ENCODE measurements around the gene NKG7. TPM values are rescaled to one million over a fixed set of nuclear protein-coding genes. Genes with fewer than 3 reads are reported as not detected.
A peak's percentile ranks its signal among the peaks of the same experiment; 100 is the strongest.

NKG7 gene
- total and polyA plus RNA-seq, 2 of the 13 experiments (the other 11 are each of a cell fraction or from before 2014, with no cell fraction given) = 0.40 TPM; not detected in 1

DNA sequence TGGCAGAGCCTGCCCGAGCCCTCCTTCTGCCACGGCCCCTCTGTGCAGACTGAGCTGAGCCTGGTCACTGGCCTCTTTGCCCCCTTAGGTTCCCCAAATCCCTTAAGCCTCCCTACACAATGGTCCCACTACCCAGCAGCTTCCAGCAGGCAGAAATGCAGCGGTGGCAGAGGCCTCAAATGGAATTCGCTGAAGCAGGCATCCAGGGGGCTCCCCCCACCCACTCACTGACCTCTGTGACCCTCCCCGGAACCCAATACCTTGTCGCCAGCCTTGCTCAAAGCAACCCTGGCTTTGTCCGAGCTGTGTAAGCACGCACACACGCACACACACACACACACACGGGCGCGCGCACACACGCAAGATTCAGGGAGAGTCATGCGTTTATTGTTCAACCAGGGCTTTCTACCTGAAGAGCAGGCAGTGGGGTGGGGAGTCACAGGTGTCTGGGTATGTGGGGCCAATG lies 15.5 kb upstream of the NKG7 start, which contains the start of gene LIM2 (continued):
- TF ChIP-seq, protein P1, sequence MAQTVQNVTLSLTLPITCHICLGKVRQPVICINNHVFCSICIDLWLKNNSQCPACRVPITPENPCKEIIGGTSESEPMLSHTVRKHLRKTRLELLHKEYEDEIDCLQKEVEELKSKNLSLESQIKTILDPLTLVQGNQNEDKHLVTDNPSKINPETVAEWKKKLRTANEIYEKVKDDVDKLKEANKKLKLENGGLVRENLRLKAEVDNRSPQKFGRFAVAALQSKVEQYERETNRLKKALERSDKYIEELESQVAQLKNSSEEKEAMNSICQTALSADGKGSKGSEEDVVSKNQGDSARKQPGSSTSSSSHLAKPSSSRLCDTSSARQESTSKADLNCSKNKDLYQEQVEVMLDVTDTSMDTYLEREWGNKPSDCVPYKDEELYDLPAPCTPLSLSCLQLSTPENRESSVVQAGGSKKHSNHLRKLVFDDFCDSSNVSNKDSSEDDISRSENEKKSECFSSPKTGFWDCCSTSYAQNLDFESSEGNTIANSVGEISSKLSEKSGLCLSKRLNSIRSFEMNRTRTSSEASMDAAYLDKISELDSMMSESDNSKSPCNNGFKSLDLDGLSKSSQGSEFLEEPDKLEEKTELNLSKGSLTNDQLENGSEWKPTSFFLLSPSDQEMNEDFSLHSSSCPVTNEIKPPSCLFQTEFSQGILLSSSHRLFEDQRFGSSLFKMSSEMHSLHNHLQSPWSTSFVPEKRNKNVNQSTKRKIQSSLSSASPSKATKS (CRISPR knock-in tag; IDR thresholded peaks at IDR 0.05) = no peak
- TF ChIP-seq CENPT (CRISPR knock-in tag; IDR thresholded peaks at IDR 0.05; ENCODE audit: low read depth) (no peak), ZNF234 (CRISPR knock-in tag; conservative IDR thresholded peaks at IDR 0.05) (no peak), PAWR (CRISPR knock-in tag; IDR thresholded peaks at IDR 0.05; ENCODE audit: borderline replicate concordance) (no peak), ELF1 (CRISPR knock-in tag; IDR thresholded peaks at IDR 0.05) (no peak), ELF3 (CRISPR knock-in tag; IDR thresholded peaks at IDR 0.05) (0 out of 2 replicates have a peak, but pooled peaks have one; percentile 21), GABPA (IDR thresholded peaks at IDR 0.05; ENCODE audit: low read depth, low read length) (no peak), GABPA (CRISPR knock-in tag; IDR thresholded peaks at IDR 0.05; ENCODE audit: low read depth) (peak; percentile 34; the same call in 1 of the 2 replicates), ADNP (CRISPR knock-in tag; IDR thresholded peaks at IDR 0.05) (no peak), IKZF1 (IDR thresholded peaks at IDR 0.05) (no peak), IRX3 (CRISPR knock-in tag; IDR thresholded peaks at IDR 0.05; ENCODE audit: borderline replicate concordance, low read depth) (no peak), SRSF9 (IDR thresholded peaks at IDR 0.05; ENCODE audit: borderline replicate concordance, insufficient read depth, low read depth, low read length, poor library complexity, severe bottlenecking) (no peak), MEF2D (CRISPR knock-in tag; IDR thresholded peaks at IDR 0.05) (no peak), PRPF4 (IDR thresholded peaks at IDR 0.05; ENCODE audit: low read depth, low read length, poor library complexity, severe bottlenecking) (no peak), ETV5 (CRISPR knock-in tag; IDR thresholded peaks at IDR 0.05; ENCODE audit: borderline replicate concordance) (peak; percentile 35; the same call in 1 of the 2 replicates), NR2F2 (IDR thresholded peaks at IDR 0.05; ENCODE audit: borderline replicate concordance, low read depth) (peak; percentile 50; the same call in 1 of the 2 replicates), SETDB1 (CRISPR knock-in tag; IDR thresholded peaks at IDR 0.05; ENCODE audit: borderline replicate concordance) (no peak), POGZ (CRISPR knock-in tag; IDR thresholded peaks at IDR 0.05) (0 out of 2 replicates have a peak, but pooled peaks have one; percentile 27), RXRB (CRISPR knock-in tag; IDR thresholded peaks at IDR 0.05; ENCODE audit: borderline replicate concordance) (0 out of 2 replicates have a peak, but pooled peaks have one; percentile 14)
- TF ChIP-seq, protein P2, sequence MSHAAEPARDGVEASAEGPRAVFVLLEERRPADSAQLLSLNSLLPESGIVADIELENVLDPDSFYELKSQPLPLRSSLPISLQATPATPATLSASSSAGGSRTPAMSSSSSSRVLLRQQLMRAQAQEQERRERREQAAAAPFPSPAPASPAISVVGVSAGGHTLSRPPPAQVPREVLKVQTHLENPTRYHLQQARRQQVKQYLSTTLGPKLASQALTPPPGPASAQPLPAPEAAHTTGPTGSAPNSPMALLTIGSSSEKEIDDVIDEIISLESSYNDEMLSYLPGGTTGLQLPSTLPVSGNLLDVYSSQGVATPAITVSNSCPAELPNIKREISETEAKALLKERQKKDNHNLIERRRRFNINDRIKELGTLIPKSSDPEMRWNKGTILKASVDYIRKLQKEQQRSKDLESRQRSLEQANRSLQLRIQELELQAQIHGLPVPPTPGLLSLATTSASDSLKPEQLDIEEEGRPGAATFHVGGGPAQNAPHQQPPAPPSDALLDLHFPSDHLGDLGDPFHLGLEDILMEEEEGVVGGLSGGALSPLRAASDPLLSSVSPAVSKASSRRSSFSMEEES (CRISPR knock-in tag; IDR thresholded peaks at IDR 0.05) = no peak
- TF ChIP-seq, protein P3, sequence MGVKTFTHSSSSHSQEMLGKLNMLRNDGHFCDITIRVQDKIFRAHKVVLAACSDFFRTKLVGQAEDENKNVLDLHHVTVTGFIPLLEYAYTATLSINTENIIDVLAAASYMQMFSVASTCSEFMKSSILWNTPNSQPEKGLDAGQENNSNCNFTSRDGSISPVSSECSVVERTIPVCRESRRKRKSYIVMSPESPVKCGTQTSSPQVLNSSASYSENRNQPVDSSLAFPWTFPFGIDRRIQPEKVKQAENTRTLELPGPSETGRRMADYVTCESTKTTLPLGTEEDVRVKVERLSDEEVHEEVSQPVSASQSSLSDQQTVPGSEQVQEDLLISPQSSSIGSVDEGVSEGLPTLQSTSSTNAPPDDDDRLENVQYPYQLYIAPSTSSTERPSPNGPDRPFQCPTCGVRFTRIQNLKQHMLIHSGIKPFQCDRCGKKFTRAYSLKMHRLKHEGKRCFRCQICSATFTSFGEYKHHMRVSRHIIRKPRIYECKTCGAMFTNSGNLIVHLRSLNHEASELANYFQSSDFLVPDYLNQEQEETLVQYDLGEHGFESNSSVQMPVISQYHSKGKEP (CRISPR knock-in tag; IDR thresholded peaks at IDR 0.05) = no peak
- TF ChIP-seq, protein P4, sequence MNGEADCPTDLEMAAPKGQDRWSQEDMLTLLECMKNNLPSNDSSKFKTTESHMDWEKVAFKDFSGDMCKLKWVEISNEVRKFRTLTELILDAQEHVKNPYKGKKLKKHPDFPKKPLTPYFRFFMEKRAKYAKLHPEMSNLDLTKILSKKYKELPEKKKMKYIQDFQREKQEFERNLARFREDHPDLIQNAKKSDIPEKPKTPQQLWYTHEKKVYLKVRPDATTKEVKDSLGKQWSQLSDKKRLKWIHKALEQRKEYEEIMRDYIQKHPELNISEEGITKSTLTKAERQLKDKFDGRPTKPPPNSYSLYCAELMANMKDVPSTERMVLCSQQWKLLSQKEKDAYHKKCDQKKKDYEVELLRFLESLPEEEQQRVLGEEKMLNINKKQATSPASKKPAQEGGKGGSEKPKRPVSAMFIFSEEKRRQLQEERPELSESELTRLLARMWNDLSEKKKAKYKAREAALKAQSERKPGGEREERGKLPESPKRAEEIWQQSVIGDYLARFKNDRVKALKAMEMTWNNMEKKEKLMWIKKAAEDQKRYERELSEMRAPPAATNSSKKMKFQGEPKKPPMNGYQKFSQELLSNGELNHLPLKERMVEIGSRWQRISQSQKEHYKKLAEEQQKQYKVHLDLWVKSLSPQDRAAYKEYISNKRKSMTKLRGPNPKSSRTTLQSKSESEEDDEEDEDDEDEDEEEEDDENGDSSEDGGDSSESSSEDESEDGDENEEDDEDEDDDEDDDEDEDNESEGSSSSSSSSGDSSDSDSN (CRISPR knock-in tag; IDR thresholded peaks at IDR 0.05) = peak; percentile 63; the same call in 1 of the 2 replicates
- TF ChIP-seq, protein P5, sequence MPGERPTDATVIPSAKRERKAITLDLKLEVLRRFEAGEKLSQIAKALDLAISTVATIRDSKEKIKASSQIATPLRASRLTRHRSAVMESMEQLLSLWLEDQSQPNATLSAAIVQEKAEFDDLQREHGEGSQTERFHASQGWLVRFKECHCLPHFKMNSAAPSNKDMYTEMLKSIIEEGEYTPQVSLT (CRISPR knock-in tag; IDR thresholded peaks at IDR 0.05; ENCODE audit: borderline replicate concordance, low read depth) = no peak

Data from HepG2 (cell line).